Vagina (tissue), 2 donors: ENCODE measurements around the gene C6orf141.

Source experiments
- POLR2A ChIP-seq, 2 donors: fragments of 450-650 bp; IDR thresholded peaks; one replicate each; pipeline ENCODE4 v1.6.1; 2017; ENCODE audit warnings: antibody characterized with exemption in 2 of 2, mild to moderate bottlenecking in 2 of 2, moderate library complexity in 2 of 2
- TF ChIP-seq, protein P1 (sequence below), 3 experiments: fragments of 450-650 bp in 2 of 3; fragments of 200-600 bp in 1 of 3; sonication (generic) in 1 of 3; IDR thresholded peaks; one replicate each; pipeline ENCODE4 v1.5.1; 2017 to 2019; ENCODE audit warnings: antibody characterized with exemption in 3 of 3, mild to moderate bottlenecking in 2 of 3, moderate library complexity in 2 of 3

DNA sequence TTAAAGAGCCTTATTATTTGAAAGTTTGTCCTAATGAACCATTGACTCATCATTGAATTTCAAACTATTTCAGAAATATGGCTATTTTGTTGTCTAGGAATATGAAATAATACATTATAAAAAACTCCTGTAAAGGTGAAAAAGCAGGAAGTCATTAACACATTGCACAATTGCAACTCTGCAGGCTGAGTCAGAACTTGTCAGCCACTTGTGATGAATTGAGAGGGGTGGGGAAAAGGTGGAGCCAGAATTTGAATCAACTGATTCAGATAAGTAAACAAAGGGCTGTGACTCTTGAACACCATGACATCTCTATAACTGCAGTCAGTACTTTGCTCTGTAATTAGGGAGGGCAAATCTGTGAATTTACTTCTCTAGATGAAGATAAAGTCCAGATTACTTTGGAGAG is 6.0 kb downstream of the C6orf141 start:
- TF ChIP-seq, protein P1, sequence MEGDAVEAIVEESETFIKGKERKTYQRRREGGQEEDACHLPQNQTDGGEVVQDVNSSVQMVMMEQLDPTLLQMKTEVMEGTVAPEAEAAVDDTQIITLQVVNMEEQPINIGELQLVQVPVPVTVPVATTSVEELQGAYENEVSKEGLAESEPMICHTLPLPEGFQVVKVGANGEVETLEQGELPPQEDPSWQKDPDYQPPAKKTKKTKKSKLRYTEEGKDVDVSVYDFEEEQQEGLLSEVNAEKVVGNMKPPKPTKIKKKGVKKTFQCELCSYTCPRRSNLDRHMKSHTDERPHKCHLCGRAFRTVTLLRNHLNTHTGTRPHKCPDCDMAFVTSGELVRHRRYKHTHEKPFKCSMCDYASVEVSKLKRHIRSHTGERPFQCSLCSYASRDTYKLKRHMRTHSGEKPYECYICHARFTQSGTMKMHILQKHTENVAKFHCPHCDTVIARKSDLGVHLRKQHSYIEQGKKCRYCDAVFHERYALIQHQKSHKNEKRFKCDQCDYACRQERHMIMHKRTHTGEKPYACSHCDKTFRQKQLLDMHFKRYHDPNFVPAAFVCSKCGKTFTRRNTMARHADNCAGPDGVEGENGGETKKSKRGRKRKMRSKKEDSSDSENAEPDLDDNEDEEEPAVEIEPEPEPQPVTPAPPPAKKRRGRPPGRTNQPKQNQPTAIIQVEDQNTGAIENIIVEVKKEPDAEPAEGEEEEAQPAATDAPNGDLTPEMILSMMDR (IDR thresholded peaks at IDR 0.05): no peak
- TF ChIP-seq POLR2A (IDR thresholded peaks at IDR 0.05): no peak
